Neural progenitor cell (in vitro differentiated cells): Measurements from ENCODE around the gene SOX11. TPM values are rescaled to one million over a fixed set of nuclear protein-coding genes. Genes with fewer than 3 reads are reported as not detected.

ENCODE experiments used
- DNase-seq: peaks from one replicate; pipeline ENCODE4 v3.0.0-alpha.2; 2016; ENCODE audit warnings: low spot score
- H2AFZ ChIP-seq: fragments of 200-600 bp; sonication (generic); replicated peaks from 2 replicates; pipeline ENCODE4 v1.6.1; 2016; ENCODE audit warnings: antibody characterized with exemption
- H3F3A ChIP-seq: fragments of 200-600 bp; sonication (generic); 2 replicates; pipeline ENCODE4 v1.6.1; 2016; ENCODE audit warnings: antibody characterized with exemption, low read depth
- H3K27ac ChIP-seq: fragments of 200-600 bp; sonication (generic); 2 replicates; pipeline ENCODE4 v1.5.1; 2016; ENCODE audit warnings: mild to moderate bottlenecking
- H3K27me3 ChIP-seq: fragments of 200-600 bp; sonication (generic); 2 replicates; pipeline ENCODE4 v1.6.1; 2016; ENCODE audit warnings: mild to moderate bottlenecking, moderate library complexity
- H3K36me3 ChIP-seq: fragments of 200-600 bp; sonication (generic); 2 replicates; pipeline ENCODE4 v1.5.1; 2016
- H3K4me1 ChIP-seq: fragments of 200-600 bp; sonication (generic); 2 replicates; pipeline ENCODE4 v1.6.1; 2016; ENCODE audit warnings: mixed run types
- H3K4me2 ChIP-seq: fragments of 200-600 bp; sonication (generic); 2 replicates; pipeline ENCODE4 v1.6.1; 2016
- H3K4me3 ChIP-seq: fragments of 200-600 bp; sonication (generic); 2 replicates; pipeline ENCODE4 v1.5.1; 2016
- H3K79me2 ChIP-seq: fragments of 200-600 bp; sonication (generic); 2 replicates; pipeline ENCODE4 v1.6.1; 2016; ENCODE audit warnings: low read depth
- H3K9ac ChIP-seq: fragments of 200-600 bp; sonication (generic); 2 replicates; pipeline ENCODE4 v1.6.1; 2016
- H3K9me3 ChIP-seq: fragments of 200-600 bp; sonication (generic); 2 replicates; pipeline ENCODE4 v1.5.1; 2016; ENCODE audit warnings: low read depth
- H4K20me1 ChIP-seq: fragments of 200-600 bp; sonication (generic); 2 replicates; pipeline ENCODE4 v1.6.1; 2016; ENCODE audit warnings: low read depth
- H3K27ac Mint-ChIP-seq: 3 replicates; pipeline ENCODE4 v1.8.0; 2021; ENCODE audit warnings: mixed read lengths
- H3K27me3 Mint-ChIP-seq: 2 replicates; pipeline ENCODE4 v1.8.0; 2022; ENCODE audit warnings: low read depth, mild to moderate bottlenecking, inconsistent platforms, moderate library complexity, mixed read lengths; ENCODE audit not compliant: insufficient read depth
- H3K36me3 Mint-ChIP-seq: 3 replicates; pipeline ENCODE4 v1.8.0; 2021; ENCODE audit warnings: mixed read lengths
- H3K4me1 Mint-ChIP-seq: 3 replicates; pipeline ENCODE4 v1.8.0; 2021; ENCODE audit warnings: mixed read lengths
- H3K4me3 Mint-ChIP-seq: 3 replicates; pipeline ENCODE4 v1.8.0; 2021; ENCODE audit warnings: mild to moderate bottlenecking, moderate library complexity, mixed read lengths
- H3K9me3 Mint-ChIP-seq: 3 replicates; pipeline ENCODE4 v1.8.0; 2020; ENCODE audit warnings: mixed read lengths
- CTCF ChIP-seq: fragments of 200-600 bp; sonication (generic); IDR thresholded peaks from 2 replicates; pipeline ENCODE4 v1.5.1; 2017; ENCODE audit warnings: antibody characterized with exemption, mild to moderate bottlenecking
- EZH2 ChIP-seq: fragments of 200-600 bp; sonication (generic); IDR thresholded peaks from 2 replicates; pipeline ENCODE4 v1.6.1; 2017; ENCODE audit warnings: antibody characterized with exemption, mild to moderate bottlenecking, moderate library complexity
- EZH2phosphoT487 ChIP-seq: fragments of 200-600 bp; sonication (generic); IDR thresholded peaks from 2 replicates; pipeline ENCODE4 v1.6.1; 2017; ENCODE audit warnings: antibody characterized with exemption
- total RNA-seq: library from RNA; depleted of rRNA; stranded (reverse); fragments of >200 nt; gene quantifications from 2 replicates; pipeline ENCODE4 v1.2.3, GENCODE V29; 2015; ENCODE audit warnings: low replicate concordance

SOX11 gene
- total RNA-seq, 1 donor from 2014 or later, result 176 TPM

GRCh38 chr2:5700551-5700950 lies 8.4 kb downstream of the SOX11 start:
- no peak overlapping the region for H3K4me3 Mint-ChIP-seq
- Histone ChIP-seq H3K4me1 (peaks cover 61% of the 10 kb centered on the region), H3K4me3 (peak overlapping the region; percentile 96), H3K36me3 (peaks cover 25% of the 10 kb centered on the region), H3F3A (peaks cover 80% of the 10 kb centered on the region), H3K27me3 (no peaks in the 10 kb centered on the region), H3K9me3 (no peaks in the 10 kb centered on the region), H3K9ac (no peak overlapping the region), H3K27ac (peak overlapping the region; percentile 14), H3K79me2 (peaks cover 76% of the 10 kb centered on the region), H4K20me1 (peaks cover 81% of the 10 kb centered on the region), H2AFZ (no peak overlapping the region), H3K4me2 (peak overlapping the region; percentile 96)
- H3K27ac Mint-ChIP-seq, result no peak overlapping the region
- no peak for DNase-seq
- TF ChIP-seq EZH2 (no peak), EZH2phosphoT487 (no peak), CTCF (peak; percentile 9)
- peaks cover 6% of the 10 kb centered on the region for H3K9me3 Mint-ChIP-seq
- peaks cover 54% of the 10 kb centered on the region for H3K4me1 Mint-ChIP-seq
- peaks cover 3% of the 10 kb centered on the region for H3K27me3 Mint-ChIP-seq
- H3K36me3 Mint-ChIP-seq, result peaks cover 34% of the 10 kb centered on the region

- peaks cover 25% of the 10 kb centered on the region for H3K36me3 ChIP-seq
- no peak for TF ChIP-seq EZH2
- no peak for TF ChIP-seq EZH2phosphoT487
- TF ChIP-seq CTCF, result no peak
- Mint-ChIP-seq H3K9me3 (peaks cover 5% of the 10 kb centered on the region), H3K27ac (no peak overlapping the region), H3K4me1 (peaks cover 54% of the 10 kb centered on the region), H3K27me3 (peaks cover 3% of the 10 kb centered on the region), H3K36me3 (peaks cover 30% of the 10 kb centered on the region), H3K4me3 (peak overlapping the region; percentile 12)
- H3K79me2 ChIP-seq, result peaks cover 69% of the 10 kb centered on the region
- H3K27me3 ChIP-seq, result no peaks in the 10 kb centered on the region
- H3K27ac ChIP-seq, result no peak overlapping the region
- H3K9ac ChIP-seq, result no peak overlapping the region
- H4K20me1 ChIP-seq, result peaks cover 74% of the 10 kb centered on the region
- peaks cover 73% of the 10 kb centered on the region for H3F3A ChIP-seq
- H3K4me2 ChIP-seq, result peak overlapping the region; percentile 96
- H3K4me1 ChIP-seq, result peaks cover 61% of the 10 kb centered on the region
- H3K4me3 ChIP-seq, result no peak overlapping the region
- no peak for DNase-seq
- H3K9me3 ChIP-seq, result no peaks in the 10 kb centered on the region
- H2AFZ ChIP-seq, result no peak overlapping the region
Observed at GRCh38 chr2:5701266-5701665, 9.1 kb downstream of the SOX11 start.

- Mint-ChIP-seq H3K27me3 (no peaks in the 10 kb centered on the region), H3K9me3 (peaks cover 5% of the 10 kb centered on the region), H3K27ac (no peak overlapping the region), H3K4me3 (no peak overlapping the region), H3K4me1 (peaks cover 54% of the 10 kb centered on the region), H3K36me3 (peaks cover 27% of the 10 kb centered on the region)
- Histone ChIP-seq H3K4me3 (no peak overlapping the region), H3K27ac (peak overlapping the region; percentile 79), H3K9me3 (no peaks in the 10 kb centered on the region), H3K9ac (no peak overlapping the region), H3K4me1 (peaks cover 62% of the 10 kb centered on the region), H3F3A (peaks cover 66% of the 10 kb centered on the region), H3K79me2 (peaks cover 50% of the 10 kb centered on the region), H3K36me3 (peaks cover 25% of the 10 kb centered on the region), H3K27me3 (no peaks in the 10 kb centered on the region), H3K4me2 (no peak overlapping the region), H4K20me1 (peaks cover 55% of the 10 kb centered on the region), H2AFZ (no peak overlapping the region)
- no peak for DNase-seq
- TF ChIP-seq CTCF, result no peak
- TF ChIP-seq EZH2, result no peak
- TF ChIP-seq EZH2phosphoT487, result no peak
Observed at GRCh38 chr2:5703166-5703565, 11.0 kb downstream of the SOX11 start.
